K562 (cell line): ENCODE measurements around the gene JUNB. TPM values are rescaled to one million over a fixed set of nuclear protein-coding genes. Genes with fewer than 3 reads are reported as not detected.

Experiments
- ATF1 ChIP-seq, 2 experiments: fragments of 450-650 bp in 1 of 2; IDR thresholded peaks; 2 replicates each; pipeline ENCODE4 v1.6.1; 2016; ENCODE audit warnings: missing compliant biosample characterization in 1 of 2, missing genetic modification characterization in 1 of 2
- CBX2 ChIP-seq: fragments of 200-600 bp; sonication (generic); IDR thresholded peaks from one replicate; pipeline ENCODE4 v1.6.1; 2012; ENCODE audit warnings: mild to moderate bottlenecking, low read length, inconsistent platforms; ENCODE audit not compliant: insufficient read depth, poor library complexity, severe bottlenecking
- CBX5 ChIP-seq: IDR thresholded peaks from 2 replicates; pipeline ENCODE4 v1.6.1; 2014; ENCODE audit warnings: low read depth, borderline replicate concordance
- EGR1 ChIP-seq: fragments of 450-650 bp; conservative IDR thresholded peaks from 2 replicates; pipeline ENCODE4 v1.6.1; 2017; ENCODE audit warnings: mild to moderate bottlenecking
- ETV5 ChIP-seq: sonication (generic); formaldehyde crosslinking; IDR thresholded peaks from 2 replicates; pipeline ENCODE4 v1.4.0; 2020; ENCODE audit warnings: low read depth, mild to moderate bottlenecking, missing genetic modification reagents
- FOXP1 ChIP-seq: sonication (generic); formaldehyde crosslinking; IDR thresholded peaks from 2 replicates; pipeline ENCODE4 v1.8.0; 2022; ENCODE audit warnings: mild to moderate bottlenecking, missing genetic modification reagents
- GATA2 ChIP-seq: sonication (generic); formaldehyde crosslinking; IDR thresholded peaks from 2 replicates; pipeline ENCODE4 v1.4.0; 2020; ENCODE audit warnings: mild to moderate bottlenecking, missing genetic modification reagents
- KHSRP ChIP-seq: fragments of 450-650 bp; IDR thresholded peaks from 2 replicates; pipeline ENCODE4 v1.6.1; 2017
- MYNN ChIP-seq, 2 experiments: sonication (generic); formaldehyde crosslinking in 1 of 2; IDR thresholded peaks; 2 replicates each; pipeline versions ENCODE4 v1.5.0 to v1.6.1; 2016 to 2020; ENCODE audit warnings: antibody characterized with exemption in 1 of 2, missing genetic modification reagents in 1 of 2
- NR2F6 ChIP-seq: fragments of 450-650 bp; formaldehyde crosslinking; IDR thresholded peaks from 2 replicates; pipeline ENCODE4 v1.4.0; 2020; ENCODE audit warnings: mild to moderate bottlenecking
- NRF1 ChIP-seq, 2 experiments: fragments of 450-650 bp; IDR thresholded peaks in 1 of 2; conservative IDR thresholded peaks in 1 of 2; 2 replicates each; pipeline ENCODE4 v1.6.1; 2014; ENCODE audit warnings: mild to moderate bottlenecking in 2 of 2
- POLR2AphosphoS5 ChIP-seq: IDR thresholded peaks from 2 replicates; pipeline ENCODE4 v1.6.1; 2011; ENCODE audit warnings: mild to moderate bottlenecking, low read depth, low read length, moderate library complexity; ENCODE audit not compliant: control insufficient read depth, insufficient read depth
- PRPF4 ChIP-seq: fragments of 200-400 bp; formaldehyde crosslinking; IDR thresholded peaks from one replicate; pipeline ENCODE4 v1.6.1; 2017; ENCODE audit warnings: low read length, low read depth, mild to moderate bottlenecking; ENCODE audit not compliant: insufficient read depth, poor library complexity, severe bottlenecking
- RAD21 ChIP-seq, 2 experiments: fragments of 250-450 bp in 1 of 2; fragments of 450-650 bp in 1 of 2; sonication (Bioruptor Pico) in 1 of 2; formaldehyde crosslinking in 1 of 2; IDR thresholded peaks in 1 of 2; conservative IDR thresholded peaks in 1 of 2; 2 replicates each; pipeline versions ENCODE4 v1.4.0 to v1.8.0; 2020 to 2022; ENCODE audit warnings: mild to moderate bottlenecking in 2 of 2, moderate library complexity in 1 of 2
- SMARCE1 ChIP-seq: fragments of 450-650 bp; IDR thresholded peaks from 2 replicates; pipeline ENCODE4 v1.7.1; 2016; ENCODE audit warnings: mild to moderate bottlenecking
- SOX6 ChIP-seq: fragments of 450-650 bp; IDR thresholded peaks from 2 replicates; pipeline ENCODE4 v1.6.1; 2014; ENCODE audit warnings: mild to moderate bottlenecking
- TAF1 ChIP-seq: IDR thresholded peaks from 2 replicates; pipeline ENCODE4 v1.6.1; 2011; ENCODE audit warnings: mild to moderate bottlenecking, low read length, moderate library complexity; ENCODE audit not compliant: insufficient read depth, control insufficient read depth, severe bottlenecking; ENCODE audit errors: extremely low read depth
- TCF3 ChIP-seq: sonication (generic); formaldehyde crosslinking; IDR thresholded peaks from 2 replicates; pipeline ENCODE4 v1.4.0; 2020; ENCODE audit warnings: mild to moderate bottlenecking, missing genetic modification reagents
- TSC22D4 ChIP-seq: fragments of 450-650 bp; IDR thresholded peaks from 2 replicates; pipeline ENCODE4 v1.6.1; 2016; ENCODE audit warnings: missing genetic modification characterization, missing biosample characterization, control low read depth
- U2AF2 ChIP-seq: fragments of 200-400 bp; formaldehyde crosslinking; optimal IDR thresholded peaks from 2 replicates; pipeline ENCODE3; 2017; ENCODE audit warnings: low read depth, mild to moderate bottlenecking, low read length
- ZC3H4 ChIP-seq: sonication (generic); formaldehyde crosslinking; IDR thresholded peaks from 2 replicates; pipeline ENCODE4 v1.9.0; 2021; ENCODE audit warnings: missing genetic modification reagents, borderline replicate concordance
- ZFPM2 ChIP-seq: fragments of 250-450 bp; sonication (Bioruptor Pico); IDR thresholded peaks from 2 replicates; pipeline ENCODE4 v1.5.1; 2022; ENCODE audit warnings: mild to moderate bottlenecking
- ZKSCAN1 ChIP-seq: fragments of 150-350 bp; IDR thresholded peaks from 2 replicates; pipeline ENCODE4 v1.6.1; 2016; ENCODE audit warnings: low read depth, low read length
- ZNF277 ChIP-seq: fragments of 250-450 bp; sonication (Bioruptor Pico); IDR thresholded peaks from 2 replicates; pipeline ENCODE4 v1.8.0; 2022; ENCODE audit warnings: inconsistent platforms, mild to moderate bottlenecking, moderate library complexity, borderline replicate concordance
- ZNF3 ChIP-seq: fragments of 250-450 bp; sonication (Bioruptor Pico); IDR thresholded peaks from 2 replicates; pipeline ENCODE4 v1.5.0; 2021; ENCODE audit warnings: mild to moderate bottlenecking, moderate library complexity
- ZNF354B ChIP-seq: fragments of 250-450 bp; sonication (Bioruptor Pico); IDR thresholded peaks from 2 replicates; pipeline ENCODE4 v1.4.0; 2020
- ZNF589 ChIP-seq: fragments of 200-800 bp; sonication (Bioruptor generic); IDR thresholded peaks from 2 replicates; pipeline ENCODE4 v1.6.1; 2016; ENCODE audit warnings: low read depth, missing genetic modification characterization, missing compliant biosample characterization
- ZNF668 ChIP-seq: fragments of 250-450 bp; sonication (Bioruptor Pico); IDR thresholded peaks from 2 replicates; pipeline ENCODE4 v1.8.0; 2022; ENCODE audit warnings: mild to moderate bottlenecking, inconsistent platforms
- polyA plus RNA-seq, 8 experiments: library from polyadenylated mRNA; depleted of rRNA in 4 of 8; stranded (reverse) in 5 of 8; unstranded in 3 of 8; fragments of >200 nt; fragmentation: Nextera tagmentation in 2 of 8; fragmentation: Illumina TruSeq in 1 of 8; extraction: Ambion mirVana in 2 of 8; extraction: Trizol in 1 of 8; gene quantifications; 2 replicates each; pipeline versions ENCODE4 v1.2.1 to v1.2.3, GENCODE V29; 2011 to 2014; ENCODE audit warnings: inconsistent platforms in 1 of 8, missing spikeins in 1 of 8
- total RNA-seq, 7 experiments: library from RNA; depleted of rRNA in 6 of 7; stranded (reverse); fragments of >200 nt in 6 of 7; fragmentation: Illumina TruSeq in 2 of 7; extraction: Trizol in 2 of 7; gene quantifications; 2 replicates each; pipeline versions ENCODE4 v1.2.1 to v1.2.3, GENCODE V29; 2011 to 2021; ENCODE audit warnings: low replicate concordance in 1 of 7
- TF ChIP-seq, protein P1 (sequence below), 3 experiments: IDR thresholded peaks in 2 of 3; conservative IDR thresholded peaks in 1 of 3; 2 replicates each; pipeline ENCODE4 v1.5.1; 2011 to 2012; ENCODE audit warnings: low read length in 3 of 3, mild to moderate bottlenecking in 3 of 3, control low read depth in 2 of 3, improper control_type of control experiment in 1 of 3, inconsistent platforms in 1 of 3, low read depth in 1 of 3, mixed read lengths in 1 of 3, moderate library complexity in 1 of 3; ENCODE audit not compliant: insufficient read depth in 2 of 3

The JUNB gene
- total and polyA plus RNA-seq, 9 of the 15 experiments (the other 6 are each of a cell fraction or from before 2014, with no cell fraction given), result 0.23 to 88.1 (median 13.1) TPM

DNA sequence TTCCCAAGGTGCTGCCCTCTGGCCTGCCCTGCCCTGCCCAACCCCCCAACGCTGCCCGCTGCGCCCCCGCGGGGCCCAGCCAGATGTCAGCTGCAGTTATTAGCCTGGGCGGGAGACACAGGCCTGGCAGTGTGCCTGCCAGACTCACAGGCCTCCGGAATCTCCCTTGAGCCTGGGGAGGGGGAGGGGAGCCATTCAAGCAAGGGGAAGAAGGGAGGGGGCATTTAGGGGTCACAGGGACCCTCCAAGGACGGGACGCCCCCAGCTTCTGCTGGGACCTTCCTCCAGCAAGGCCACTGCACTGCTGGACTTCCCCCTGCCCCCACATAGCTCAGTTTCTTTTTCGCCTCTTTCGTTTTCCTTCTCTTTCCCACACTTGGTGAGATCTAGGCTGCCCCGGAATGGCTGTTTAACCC lies 2.6 kb upstream of the JUNB start (continued):
- TF ChIP-seq TCF3 (CRISPR knock-in tag), result peak; percentile 50
- TF ChIP-seq FOXP1 (CRISPR knock-in tag), result no peak
- TF ChIP-seq CBX5, result no peak
- TF ChIP-seq GATA2 (CRISPR knock-in tag), result no peak
- no peak for TF ChIP-seq PRPF4
- TF ChIP-seq RAD21 (CRISPR knock-in tag; conservative IDR thresholded peaks at IDR 0.05 in 1 of 2, IDR thresholded peaks at IDR 0.05 in 1 of 2), result no peak
- TF ChIP-seq ZNF589 (CRISPR knock-in tag), result 0 out of 2 replicates have a peak, but pooled peaks have one; percentile 60
- TF ChIP-seq SMARCE1, result peak; percentile 31; the same call in 1 of the 2 replicates
- no peak for TF ChIP-seq ZKSCAN1
- TF ChIP-seq TSC22D4 (tag), result no peak
- TF ChIP-seq CBX2, result no peak
- no peak for TF ChIP-seq U2AF2
- TF ChIP-seq ZFPM2 (CRISPR knock-in tag), result no peak
- TF ChIP-seq, protein P1, sequence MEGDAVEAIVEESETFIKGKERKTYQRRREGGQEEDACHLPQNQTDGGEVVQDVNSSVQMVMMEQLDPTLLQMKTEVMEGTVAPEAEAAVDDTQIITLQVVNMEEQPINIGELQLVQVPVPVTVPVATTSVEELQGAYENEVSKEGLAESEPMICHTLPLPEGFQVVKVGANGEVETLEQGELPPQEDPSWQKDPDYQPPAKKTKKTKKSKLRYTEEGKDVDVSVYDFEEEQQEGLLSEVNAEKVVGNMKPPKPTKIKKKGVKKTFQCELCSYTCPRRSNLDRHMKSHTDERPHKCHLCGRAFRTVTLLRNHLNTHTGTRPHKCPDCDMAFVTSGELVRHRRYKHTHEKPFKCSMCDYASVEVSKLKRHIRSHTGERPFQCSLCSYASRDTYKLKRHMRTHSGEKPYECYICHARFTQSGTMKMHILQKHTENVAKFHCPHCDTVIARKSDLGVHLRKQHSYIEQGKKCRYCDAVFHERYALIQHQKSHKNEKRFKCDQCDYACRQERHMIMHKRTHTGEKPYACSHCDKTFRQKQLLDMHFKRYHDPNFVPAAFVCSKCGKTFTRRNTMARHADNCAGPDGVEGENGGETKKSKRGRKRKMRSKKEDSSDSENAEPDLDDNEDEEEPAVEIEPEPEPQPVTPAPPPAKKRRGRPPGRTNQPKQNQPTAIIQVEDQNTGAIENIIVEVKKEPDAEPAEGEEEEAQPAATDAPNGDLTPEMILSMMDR (IDR thresholded peaks at IDR 0.05 in 2 of 3, conservative IDR thresholded peaks at IDR 0.05 in 1 of 3; ENCODE audit: insufficient read depth in 2 of 3, low read depth in 1 of 3, low read length in 3 of 3), result no peak
- no peak for TF ChIP-seq ZNF668
- TF ChIP-seq NR2F6 (CRISPR knock-in tag), result no peak
- no peak for TF ChIP-seq ZC3H4 (CRISPR knock-in tag)
- no peak for TF ChIP-seq NRF1 (conservative IDR thresholded peaks at IDR 0.05 in 1 of 2, IDR thresholded peaks at IDR 0.05 in 1 of 2)
- no peak for TF ChIP-seq SOX6
- TF ChIP-seq ETV5 (CRISPR knock-in tag), result no peak
- TF ChIP-seq EGR1, result peak; percentile 73
- no peak for TF ChIP-seq KHSRP
- TF ChIP-seq POLR2AphosphoS5, result 0 out of 2 replicates have a peak, but pooled peaks have one; percentile 44
- TF ChIP-seq ZNF3 (CRISPR knock-in tag), result no peak
- no peak for TF ChIP-seq ZNF354B (CRISPR knock-in tag)
- TF ChIP-seq ATF1 (CRISPR knock-in tag; IDR thresholded peaks at IDR 0.05), result no peak
- no peak for TF ChIP-seq ATF1 (tag; IDR thresholded peaks at IDR 0.05)
- no peak for TF ChIP-seq TAF1
- TF ChIP-seq MYNN (IDR thresholded peaks at IDR 0.05), result peak; percentile 68; the same call in 1 of the 2 replicates
- TF ChIP-seq MYNN (CRISPR knock-in tag; IDR thresholded peaks at IDR 0.05), result no peak
- TF ChIP-seq ZNF277 (CRISPR knock-in tag), result no peak
